ENCODE measurements around the gene FGF4.

FGF4 gene, protein sequence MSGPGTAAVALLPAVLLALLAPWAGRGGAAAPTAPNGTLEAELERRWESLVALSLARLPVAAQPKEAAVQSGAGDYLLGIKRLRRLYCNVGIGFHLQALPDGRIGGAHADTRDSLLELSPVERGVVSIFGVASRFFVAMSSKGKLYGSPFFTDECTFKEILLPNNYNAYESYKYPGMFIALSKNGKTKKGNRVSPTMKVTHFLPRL
- 0 reads per million in 3 experiments for total RNA-seq

DNA sequence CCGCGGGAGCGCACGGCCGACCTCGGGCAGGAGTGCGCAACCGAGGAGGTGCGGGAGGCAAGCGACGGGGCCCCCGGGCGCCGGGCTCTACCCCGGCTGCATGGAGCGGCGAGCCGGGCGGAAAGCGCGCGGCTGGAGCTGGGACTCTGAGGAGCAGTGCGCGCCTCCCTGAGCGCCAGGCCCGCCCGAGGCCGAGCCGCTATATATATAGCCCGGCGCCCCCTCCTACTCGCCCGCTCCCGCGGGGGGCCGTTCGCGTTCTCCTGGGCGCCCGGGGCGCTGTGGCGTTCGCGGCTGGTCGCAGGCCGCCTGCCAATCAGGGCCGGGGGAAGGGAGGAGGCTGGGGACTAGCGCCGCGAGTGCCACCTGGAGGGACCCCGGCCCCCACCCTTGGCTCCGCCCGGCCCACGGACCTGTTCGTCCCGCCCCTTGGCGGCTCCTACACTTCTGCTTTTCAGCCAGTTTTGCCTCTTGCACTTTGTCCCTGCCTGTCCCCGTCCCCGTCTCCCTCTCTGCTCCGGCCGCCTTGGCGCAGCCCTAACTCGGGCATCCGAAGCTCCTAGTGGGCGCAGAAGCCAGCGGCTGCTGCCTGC is at the start of gene FGF4:
TSS of gene FGF4 (minus strand) at position 179 of the 593 bp plus-strand sequence. CDS start 257 bp downstream, outside the sequence.
- no peak for DNase-seq

DNA sequence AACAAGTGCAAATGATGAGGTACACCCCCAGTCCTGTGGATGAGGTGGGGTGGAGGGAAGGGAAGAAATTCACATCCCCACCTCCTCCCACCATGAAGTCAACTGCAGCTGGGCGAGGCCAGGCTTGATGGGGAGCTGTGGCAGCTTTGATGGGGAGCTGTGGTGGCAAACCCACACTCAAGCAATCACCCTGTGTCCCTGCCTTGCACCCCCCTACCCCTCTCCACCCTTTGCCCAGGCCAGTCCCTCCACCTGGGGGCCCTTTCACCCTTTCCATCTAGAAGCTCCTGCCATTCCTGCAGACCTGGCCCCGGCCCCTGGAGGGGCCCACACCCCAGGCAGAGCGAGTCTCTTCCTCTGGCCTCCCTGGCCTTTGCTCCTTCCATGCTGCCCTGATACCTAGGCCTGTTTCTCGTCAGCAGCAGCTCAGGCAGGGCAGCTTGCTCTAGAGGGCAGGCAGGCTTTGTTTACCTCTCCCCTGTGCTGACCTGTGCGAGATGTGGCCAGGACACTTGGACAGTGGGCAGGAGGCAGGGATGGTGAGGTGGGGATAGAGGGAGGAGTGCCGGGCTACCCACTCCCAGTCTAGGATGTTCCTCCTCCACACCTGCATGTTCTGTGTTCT is 48.6 kb upstream of the FGF4 start:
- DNase-seq: no peak

DNA sequence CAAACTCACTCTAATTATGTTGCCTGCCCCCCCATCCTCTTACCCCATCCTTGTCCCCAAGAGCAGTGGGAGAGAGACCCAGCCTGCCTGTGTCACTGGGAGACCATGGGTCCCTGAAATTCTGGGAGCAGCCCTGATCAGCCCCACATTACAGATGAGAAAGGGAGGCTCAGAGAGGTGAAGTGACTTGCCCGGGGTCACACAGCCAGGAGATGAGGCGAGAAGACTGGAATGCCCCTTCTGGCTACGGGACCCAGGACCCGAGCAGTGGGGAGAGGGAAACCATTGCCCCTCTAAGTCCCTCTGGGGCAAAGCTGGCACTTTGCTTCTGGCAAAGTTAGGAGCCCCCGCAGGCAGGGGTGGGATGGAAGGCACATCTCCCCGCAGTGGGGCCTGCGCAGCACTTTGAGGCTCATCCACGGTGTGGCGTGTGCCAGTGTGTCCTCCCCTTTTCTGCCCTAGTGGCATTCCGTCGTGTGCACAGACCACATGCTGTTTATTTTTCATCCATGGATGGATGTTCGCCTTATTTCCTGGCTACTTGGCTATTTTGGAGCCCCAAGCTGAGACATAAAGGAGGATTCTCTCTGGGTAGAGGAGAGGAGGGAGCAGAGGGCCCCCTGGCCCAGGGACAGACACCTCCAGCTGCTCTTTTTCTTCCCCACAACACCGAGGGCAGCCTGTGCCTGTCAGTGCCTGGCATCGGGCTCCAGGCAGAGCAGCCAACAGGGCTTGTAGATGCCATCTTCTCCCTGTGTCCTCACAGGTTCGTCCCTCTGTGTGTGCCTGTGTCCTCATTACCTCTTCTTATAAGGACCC is 47.7 kb upstream of the FGF4 start:
- DNase-seq: no peak

DNA sequence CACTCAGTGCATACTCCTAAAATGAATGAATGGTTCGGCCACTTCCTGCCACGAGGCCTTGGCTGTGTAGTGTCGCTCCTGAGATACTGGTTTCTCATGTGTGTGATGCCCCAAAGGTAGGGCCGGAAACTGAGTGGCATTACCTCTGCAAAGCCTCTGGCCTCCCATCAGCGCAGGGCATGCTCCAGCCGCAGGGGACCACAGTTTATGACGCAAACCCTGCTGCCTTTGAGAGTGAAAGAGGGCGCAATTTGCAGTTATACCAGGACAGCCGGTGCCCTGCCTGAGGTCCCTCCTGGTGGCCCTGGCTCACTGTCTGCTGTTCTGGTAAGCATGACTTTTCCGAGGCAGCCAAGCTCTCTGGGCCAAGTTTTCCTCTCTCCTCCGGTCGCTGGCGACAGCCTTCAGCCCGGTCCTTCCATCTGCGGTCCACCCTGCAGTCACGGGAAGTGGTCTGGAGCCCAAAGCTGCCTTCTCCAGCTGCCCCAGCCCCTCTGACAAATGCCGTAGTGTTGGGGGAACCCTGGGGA is 46.4 kb upstream of the FGF4 start:
- no peak for DNase-seq

DNA sequence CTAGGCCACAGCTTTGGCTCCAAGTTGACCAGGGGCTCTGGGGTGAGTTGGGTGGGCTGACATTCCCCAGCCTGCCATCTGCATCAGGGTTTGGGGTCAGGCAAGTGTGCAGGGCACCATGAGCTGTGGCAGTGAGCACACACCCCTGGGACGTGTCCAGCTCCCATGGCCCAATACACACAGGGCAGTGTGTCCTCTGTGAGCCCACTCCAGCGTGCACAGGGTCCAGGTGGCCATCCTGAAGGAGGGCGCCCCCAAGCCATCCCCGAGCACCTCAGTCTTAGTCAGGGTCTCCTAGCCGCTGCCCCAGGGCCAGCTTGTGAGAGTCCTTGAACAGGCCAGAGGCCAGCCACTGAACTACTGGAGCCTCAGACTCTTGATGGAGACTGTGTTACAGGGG is 45.3 kb upstream of the FGF4 start:
- DNase-seq: no peak

DNA sequence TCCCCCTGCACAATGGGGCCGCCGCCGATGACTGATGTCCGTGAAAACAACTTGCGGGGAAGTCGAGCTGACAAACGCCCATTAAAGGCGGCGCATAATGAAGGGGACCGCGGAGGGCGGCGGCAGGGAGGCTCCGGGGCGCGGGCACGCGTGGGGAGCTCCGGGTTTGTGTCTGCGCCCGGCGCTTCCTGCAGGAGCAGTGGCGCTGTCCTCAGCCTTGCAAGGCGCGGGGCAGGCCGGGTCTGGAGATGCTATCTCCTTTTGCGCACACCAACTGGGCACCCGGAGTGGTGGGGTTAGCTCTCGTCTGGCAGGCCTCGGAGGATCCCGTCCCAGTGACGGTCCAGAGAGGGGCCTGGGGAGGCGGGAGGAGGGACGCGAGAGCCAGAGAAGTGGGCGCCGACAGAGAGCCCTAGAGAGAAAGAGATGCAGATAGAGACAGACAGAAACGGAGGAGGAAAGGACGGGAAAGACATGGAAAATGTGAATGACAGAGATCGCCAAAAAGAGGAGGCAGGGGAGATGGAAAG is 44.5 kb upstream of the FGF4 start:
- DNase-seq: no peak

DNA sequence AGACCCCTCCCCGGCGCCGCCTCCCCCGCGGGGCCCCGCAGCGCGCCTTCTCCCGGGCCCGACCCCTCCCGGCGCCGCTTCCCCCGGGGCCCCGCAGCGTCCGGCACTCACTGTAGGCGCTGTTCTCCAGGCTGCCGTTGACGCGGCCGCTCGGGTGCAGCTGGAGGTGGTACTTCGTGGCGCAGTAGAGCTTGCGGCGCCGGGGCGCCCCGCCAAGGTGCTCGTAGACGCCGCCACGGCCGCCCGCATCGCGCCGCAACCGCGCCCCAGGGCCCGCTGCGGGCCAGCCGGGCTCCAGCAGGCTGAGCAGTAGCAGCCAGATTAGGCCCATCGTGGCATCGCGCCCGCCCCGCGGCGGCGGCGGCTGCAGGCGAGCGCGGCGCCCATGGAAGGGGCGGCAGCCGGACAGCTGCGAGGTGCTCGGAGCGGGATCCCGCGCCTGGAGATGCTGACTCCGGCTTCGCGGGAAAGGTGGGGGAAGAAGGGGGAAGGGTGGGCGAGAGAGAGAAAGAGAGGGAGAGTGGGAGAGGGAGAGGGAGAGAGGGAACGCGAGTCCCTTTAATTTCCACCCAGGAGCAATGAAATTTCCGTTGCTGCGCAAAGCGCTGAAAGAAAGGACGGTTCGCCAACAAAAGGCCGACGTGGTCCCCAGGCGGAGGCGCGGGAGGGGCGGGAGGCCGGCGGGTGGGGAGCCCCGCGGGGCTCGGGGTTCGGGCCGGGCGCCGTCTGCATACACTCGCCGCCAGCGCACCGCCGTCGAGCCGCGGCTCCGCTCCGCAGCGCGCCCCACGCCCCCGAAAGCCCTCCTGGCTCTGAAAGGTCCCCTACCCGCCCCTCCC is 43.7 kb upstream of the FGF4 start, which contains the start of gene FGF3:
TSS of gene FGF3 (minus strand) at position 814 of the 839 bp plus-strand sequence. CDS start at position 331, 483 bp downstream.
- no peak for DNase-seq

DNA sequence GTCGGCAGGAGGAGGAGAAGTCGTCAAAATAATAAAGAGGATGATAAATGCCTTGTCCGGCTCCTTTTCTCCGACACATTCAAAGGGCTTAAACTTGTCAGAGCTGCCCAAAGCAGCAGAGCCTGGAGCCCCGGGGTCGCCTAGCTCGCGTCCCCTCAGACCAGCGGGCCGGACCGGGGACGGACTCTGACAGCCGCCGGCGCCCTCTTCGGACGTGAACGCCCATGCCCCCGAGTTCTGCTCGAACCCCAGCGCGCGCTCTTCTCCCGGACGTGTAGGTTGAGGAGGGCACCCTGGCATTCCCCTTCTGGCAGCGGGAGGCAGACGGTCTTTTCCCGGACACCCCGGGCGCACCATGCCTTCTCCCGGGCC is 43.1 kb upstream of the FGF4 start:
- DNase-seq: no peak

DNA sequence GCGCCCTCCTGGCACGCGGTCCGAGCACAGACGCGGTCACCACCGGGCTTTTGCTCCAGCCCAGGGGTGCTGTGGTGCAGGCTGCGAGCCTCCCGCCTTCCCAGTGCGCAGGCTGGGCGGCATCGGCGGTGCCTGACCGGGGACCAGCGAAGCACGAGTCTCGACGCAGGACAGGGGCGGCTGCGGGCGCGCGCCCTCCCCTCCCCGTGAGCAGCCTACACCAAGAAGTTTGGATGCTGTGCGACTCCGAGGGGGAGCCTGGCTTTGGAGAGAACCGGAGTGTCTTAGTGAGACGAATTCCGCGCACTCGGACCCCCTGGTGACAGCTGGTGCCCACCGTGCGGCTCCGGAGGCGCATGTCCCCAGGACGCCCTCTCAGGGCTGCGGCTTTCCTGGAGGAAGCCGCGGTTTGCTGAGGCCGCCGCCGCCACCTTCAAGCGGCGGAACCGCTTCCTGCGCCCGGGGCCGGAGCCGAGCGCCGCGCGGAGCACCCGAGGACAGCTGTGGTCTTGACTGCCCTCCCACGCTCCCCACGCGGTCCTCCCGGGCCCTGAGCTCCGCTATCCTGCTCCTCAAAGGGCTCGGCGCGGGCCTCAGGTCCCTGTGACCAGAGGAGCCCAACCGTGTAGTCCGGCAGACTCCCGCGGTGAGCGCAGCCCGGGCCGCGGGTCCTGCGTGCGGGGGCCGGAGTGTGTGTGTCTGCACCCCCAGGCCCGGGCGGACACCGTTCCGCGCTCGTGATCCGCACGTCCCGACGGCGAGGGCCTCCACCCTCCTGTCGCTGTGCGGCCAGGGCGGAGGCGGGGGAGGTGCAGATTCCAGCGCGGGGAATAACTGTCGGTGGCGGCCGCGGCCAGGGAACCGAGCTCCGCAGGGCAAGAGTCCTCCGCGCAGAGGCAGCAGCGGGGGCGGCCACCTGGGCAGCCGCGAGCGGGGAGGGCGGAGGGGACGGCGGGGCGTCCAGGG is 42.4 kb upstream of the FGF4 start:
- no peak for DNase-seq

DNA sequence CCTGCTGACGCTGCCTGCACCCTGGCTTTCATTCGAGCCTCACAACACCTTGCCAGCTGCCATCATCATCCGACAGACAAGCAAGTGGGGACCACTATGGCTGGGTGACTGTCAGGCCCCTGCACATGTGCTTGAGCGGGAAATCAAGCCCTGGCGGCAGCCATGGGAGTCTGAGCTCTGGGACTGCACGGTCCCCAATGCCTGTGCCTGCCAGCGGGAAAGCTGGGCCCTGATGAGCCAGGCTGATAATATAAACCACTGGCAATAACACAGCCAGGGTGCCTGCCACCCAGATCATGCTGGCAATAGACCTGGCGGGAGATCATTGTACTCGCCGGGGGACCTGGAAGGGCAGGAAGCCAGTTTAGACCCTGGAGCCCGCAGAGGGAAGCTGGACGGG is 41.5 kb upstream of the FGF4 start:
- no peak for DNase-seq

DNA sequence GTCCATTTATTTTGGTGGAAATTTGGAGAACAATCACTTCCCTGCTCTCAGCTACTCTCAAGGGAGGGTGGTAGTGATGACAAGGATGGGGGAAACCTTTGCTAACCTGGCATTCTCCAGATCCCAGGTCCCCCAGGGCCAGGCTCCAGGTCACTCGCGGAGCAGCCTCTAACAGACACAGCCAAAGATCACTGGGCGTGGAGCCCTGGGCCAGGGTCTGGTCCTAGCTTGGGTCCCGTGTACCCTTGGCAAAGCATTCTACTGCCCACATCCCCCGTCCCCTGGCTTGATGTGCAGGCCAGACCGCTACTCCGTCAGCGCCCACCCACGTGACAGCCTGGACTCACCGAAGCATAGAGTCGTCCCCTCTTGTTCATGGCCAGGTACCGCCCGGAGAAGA is 40.8 kb upstream of the FGF4 start:
- no peak for DNase-seq

DNA sequence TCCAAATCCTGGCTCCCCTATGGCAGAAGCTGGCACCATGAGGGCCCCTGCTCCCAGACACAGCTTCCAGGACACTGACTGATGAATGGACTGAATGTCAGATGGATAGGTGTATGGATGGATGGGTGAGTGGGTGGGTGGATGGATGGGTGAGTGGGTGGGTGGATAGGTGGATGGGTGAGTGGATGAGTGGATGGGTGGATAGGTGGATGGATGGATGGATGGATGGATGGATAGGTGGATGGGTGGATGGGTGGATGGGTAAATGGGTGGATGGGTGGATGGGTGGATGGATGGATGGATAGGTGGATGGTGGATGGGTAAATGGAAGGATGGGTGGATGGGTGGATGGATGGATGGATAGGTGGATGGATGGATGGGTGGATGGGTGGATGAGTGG is 39.8 kb upstream of the FGF4 start:
- no peak for DNase-seq

DNA sequence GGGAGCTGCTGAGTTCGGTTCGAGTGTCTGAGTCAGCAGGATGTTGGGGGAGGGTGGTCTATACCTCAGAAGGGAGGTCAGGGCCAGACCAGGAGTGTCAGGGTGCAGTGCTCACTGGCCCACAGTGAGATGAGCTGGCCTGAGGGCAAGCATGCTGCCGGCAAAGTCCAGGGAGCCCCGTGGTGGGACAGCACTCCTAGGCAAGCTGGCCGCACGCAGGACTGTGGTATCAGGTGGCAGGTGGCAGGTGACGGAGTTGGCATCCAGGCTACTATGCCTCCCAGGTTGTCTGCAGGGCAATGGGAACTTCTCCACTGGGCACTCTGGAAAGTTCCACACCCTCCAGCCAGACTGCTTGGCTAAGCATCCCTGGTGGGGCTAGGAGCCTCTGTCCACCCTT is 39.3 kb upstream of the FGF4 start:
- DNase-seq: no peak

DNA sequence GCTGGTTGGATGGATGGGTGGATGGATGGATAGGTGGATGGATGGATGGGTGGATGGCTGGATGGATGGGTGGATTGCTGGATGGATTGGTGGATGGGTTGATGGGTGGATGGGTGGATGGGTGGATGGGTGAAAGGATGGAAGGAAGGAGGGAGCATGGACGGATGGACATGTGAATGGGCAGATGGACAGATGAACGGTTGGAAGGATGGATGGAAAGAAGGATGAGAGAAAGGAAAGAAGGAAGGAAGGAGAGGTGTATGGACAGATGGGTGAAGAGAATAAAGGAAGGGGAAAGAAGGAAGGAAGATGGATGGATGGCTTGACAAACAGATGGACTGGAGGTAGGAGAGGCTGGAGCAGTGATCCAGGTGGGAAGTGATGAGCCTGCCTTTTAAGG is 38.7 kb upstream of the FGF4 start:
- no peak for DNase-seq

DNA sequence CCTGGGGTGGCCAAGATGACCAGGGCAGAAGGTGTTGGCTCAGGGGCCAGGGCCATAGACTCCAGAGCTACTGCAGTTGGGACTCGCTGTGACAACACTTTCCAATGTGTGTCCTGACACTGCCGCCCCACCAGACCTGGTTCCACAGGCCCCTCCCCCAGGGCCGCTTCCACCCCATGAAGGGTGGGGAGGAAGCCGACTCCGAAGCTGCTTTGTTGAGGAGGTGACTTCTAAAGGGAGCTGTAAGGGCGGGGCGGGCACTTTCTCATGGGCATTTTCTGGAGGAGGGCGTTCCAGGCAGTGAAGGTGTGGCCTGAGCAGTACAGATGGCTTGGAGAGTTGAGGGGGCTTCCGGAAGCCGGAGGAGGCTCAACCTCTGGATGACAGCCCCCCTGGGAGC is 37.8 kb upstream of the FGF4 start:
- DNase-seq: no peak

DNA sequence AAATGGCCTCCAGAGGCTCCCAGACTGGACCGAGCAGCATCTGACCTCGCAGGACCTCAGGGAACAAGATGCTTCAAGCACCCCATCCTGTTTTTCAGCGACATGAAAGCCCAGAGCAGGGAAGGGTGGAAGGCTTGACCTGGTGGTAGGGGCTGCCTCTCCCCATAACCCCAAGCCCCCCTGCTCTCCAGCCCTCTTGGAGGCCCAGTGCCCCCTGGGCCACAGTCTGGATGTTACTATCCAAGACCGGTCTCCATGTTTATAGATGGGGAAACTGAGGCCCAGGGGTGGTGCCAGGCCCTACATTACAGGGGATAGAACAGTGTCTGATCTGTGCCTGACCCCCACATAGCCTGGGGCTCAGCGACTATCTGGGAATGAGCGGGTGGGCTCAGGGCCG is 37.1 kb upstream of the FGF4 start:
- DNase-seq: no peak

DNA sequence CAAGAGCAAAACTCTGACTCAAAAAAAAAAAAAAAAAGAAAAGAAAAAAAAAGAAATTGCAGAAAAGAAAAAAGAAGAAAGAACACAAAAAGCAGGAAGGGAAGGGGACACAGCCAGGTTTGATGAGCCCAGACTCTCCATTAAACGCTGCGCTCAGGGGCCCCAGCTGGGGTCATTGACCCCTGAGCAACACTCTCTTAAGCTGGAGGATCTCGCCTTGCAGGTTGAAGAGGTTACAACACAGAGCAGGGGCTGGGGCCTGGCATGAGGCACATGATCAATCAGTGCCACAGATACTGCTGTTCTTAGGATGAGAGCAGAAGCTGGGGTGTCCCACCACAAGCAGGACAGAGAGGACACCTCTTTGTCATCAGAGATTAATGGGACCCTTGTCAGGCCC is 36.3 kb upstream of the FGF4 start:
- no peak for DNase-seq

DNA sequence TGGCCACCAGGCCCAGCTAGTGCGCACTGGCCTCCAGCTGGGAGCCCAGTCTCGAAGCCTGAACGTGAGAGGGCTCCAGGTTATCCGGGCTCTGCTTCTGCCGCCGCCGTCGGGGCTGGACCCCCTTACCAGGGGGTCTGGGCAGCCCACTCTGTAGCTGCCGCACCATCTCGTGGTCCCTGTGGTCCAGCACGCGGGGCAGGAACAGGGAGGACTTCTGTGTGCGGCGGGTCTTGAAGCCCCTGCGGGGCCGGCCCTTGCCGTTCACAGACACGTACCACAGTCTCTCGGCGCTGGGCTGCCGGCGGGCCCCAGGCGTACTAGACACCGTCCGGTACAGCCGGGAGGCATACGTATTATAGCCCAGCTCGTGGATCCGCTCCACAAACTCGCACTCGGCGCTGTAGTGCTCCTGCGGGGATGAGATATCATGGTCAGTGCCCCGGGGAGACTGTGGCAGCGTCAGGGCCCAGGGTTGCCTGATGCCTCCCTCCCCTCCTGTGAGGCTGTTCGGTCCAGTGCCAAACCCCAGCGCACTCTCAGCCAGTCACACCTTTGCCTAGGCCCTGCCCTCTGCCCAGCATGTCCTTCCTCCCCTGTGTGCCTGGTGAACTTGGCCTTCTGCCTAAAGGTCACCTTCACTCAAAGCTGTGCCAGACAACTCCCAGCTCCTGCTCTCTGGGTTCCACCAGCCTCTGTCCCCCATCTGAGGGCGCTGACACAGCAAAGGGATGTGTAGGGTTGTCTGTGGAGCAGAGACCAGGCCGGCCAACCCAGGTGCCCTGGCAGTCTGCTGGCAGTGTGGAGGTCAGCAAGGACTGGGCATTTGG is 35.4 kb upstream of the FGF4 start:
- DNase-seq: no peak

DNA sequence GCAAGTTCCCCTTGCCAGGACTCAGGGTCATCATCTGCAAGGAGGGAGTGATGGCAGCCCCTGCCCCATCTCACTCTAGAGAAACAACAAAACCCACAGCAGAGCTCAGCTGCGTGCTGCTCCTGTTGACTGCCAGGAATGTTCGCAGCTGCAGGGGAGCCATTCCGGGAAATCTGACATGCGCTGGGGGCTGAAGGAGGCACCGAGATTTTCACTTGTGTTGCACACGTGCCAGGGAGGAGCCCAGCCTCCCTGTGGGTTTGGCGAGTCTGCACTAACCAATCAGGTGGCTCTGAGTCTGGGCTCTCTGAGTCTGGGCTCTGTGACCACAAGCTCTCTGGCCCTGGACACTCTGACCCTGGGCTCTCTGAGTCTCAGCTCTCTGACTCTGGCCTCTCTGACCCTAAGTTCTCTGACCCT is 33.5 kb upstream of the FGF4 start:
- no peak for DNase-seq

All from central memory CD4-positive, alpha-beta T cell (primary cell).